Loucy (cell line): ENCODE measurements around the gene MTFR1L.

Source experiments
- H2AFZ ChIP-seq: fragments of 200-600 bp; sonication (generic); 2 replicates; pipeline ENCODE4 v1.6.0; 2016; ENCODE audit warnings: antibody characterized with exemption, mild to moderate bottlenecking, low read length, moderate library complexity
- H3F3A ChIP-seq: fragments of 200-600 bp; 2 replicates; pipeline ENCODE4 v1.6.0; 2016; ENCODE audit warnings: antibody characterized with exemption, low read depth, mild to moderate bottlenecking
- H3K27me3 ChIP-seq: fragments of 200-600 bp; sonication (generic); 2 replicates; pipeline ENCODE4 v1.6.1; 2014; ENCODE audit warnings: low read length, mild to moderate bottlenecking; ENCODE audit not compliant: insufficient read depth, poor library complexity, severe bottlenecking
- H3K36me3 ChIP-seq: fragments of 200-600 bp; sonication (generic); 2 replicates; pipeline ENCODE4 v1.6.1; 2016; ENCODE audit warnings: low read length; ENCODE audit not compliant: insufficient read depth
- H3K4me1 ChIP-seq: fragments of 200-600 bp; sonication (generic); 2 replicates; pipeline ENCODE4 v1.5.1; 2014; ENCODE audit warnings: low read length, mild to moderate bottlenecking; ENCODE audit not compliant: insufficient read depth, poor library complexity, severe bottlenecking
- H3K4me2 ChIP-seq: fragments of 200-600 bp; sonication (generic); 2 replicates; pipeline ENCODE4 v1.6.0; 2014; ENCODE audit warnings: antibody characterized with exemption, low read length, low read depth, mild to moderate bottlenecking; ENCODE audit not compliant: poor library complexity, severe bottlenecking
- H3K4me3 ChIP-seq: fragments of 200-600 bp; sonication (generic); 2 replicates; pipeline ENCODE4 v1.5.1; 2014; ENCODE audit warnings: low read length, mild to moderate bottlenecking, mixed read lengths; ENCODE audit not compliant: poor library complexity, severe bottlenecking
- H3K79me2 ChIP-seq: fragments of 200-600 bp; sonication (generic); 2 replicates; pipeline ENCODE4 v1.6.1; 2014; ENCODE audit warnings: low read length; ENCODE audit not compliant: insufficient read depth
- H3K9ac ChIP-seq: fragments of 200-600 bp; sonication (generic); 2 replicates; pipeline ENCODE4 v1.6.0; 2014; ENCODE audit warnings: mild to moderate bottlenecking, low read depth, low read length, moderate library complexity; ENCODE audit not compliant: poor library complexity, severe bottlenecking
- H3K9me2 ChIP-seq: fragments of 200-600 bp; sonication (generic); replicated peaks from 2 replicates; pipeline ENCODE4 v1.6.1; 2016; ENCODE audit warnings: low read depth, low read length, mixed read lengths
- H3K9me3 ChIP-seq: fragments of 200-600 bp; sonication (generic); 2 replicates; pipeline ENCODE4 v1.6.1; 2014; ENCODE audit warnings: mild to moderate bottlenecking, antibody characterized with exemption, low read length, low read depth; ENCODE audit not compliant: insufficient read depth
- H4K20me1 ChIP-seq: fragments of 200-600 bp; sonication (generic); 2 replicates; pipeline ENCODE4 v1.6.0; 2014; ENCODE audit warnings: antibody characterized with exemption, low read length, mild to moderate bottlenecking; ENCODE audit not compliant: insufficient read depth, poor library complexity, severe bottlenecking
- EZH2phosphoT487 ChIP-seq: fragments of 200-600 bp; IDR thresholded peaks from 2 replicates; pipeline ENCODE4 v1.6.1; 2018; ENCODE audit warnings: antibody characterized with exemption, mild to moderate bottlenecking, moderate library complexity, borderline replicate concordance
- TF ChIP-seq, protein P1 (sequence below): fragments of 200-600 bp; sonication (generic); conservative IDR thresholded peaks from 2 replicates; pipeline ENCODE4 v1.5.1; 2014; ENCODE audit warnings: mild to moderate bottlenecking, antibody characterized with exemption, low read length

The MTFR1L gene

DNA sequence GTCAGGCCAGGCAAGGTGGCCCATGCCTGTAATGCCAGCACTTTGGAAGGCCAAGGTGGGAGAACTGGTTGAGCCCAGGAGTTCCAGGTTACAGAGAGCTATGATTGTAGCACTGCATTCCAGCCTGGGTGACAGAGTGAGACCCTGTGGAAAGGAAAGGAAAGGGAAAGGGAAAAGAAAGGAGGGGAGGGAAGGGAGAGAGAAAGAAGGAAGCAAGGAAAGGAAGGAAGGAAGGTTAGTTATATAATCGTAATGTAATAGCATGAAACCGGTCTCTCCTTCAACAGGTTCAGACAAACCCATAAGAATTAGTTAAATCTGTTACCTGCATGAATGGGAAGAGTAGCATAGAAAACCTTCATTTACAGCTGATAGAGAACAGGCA is 56.9 kb downstream of the MTFR1L start:
- no peaks in the 10 kb centered on the region for H3K27me3 ChIP-seq
- no peaks in the 10 kb centered on the region for H4K20me1 ChIP-seq
- no peak overlapping the region for H2AFZ ChIP-seq
- no peaks in the 10 kb centered on the region for H3K36me3 ChIP-seq
- no peaks in the 10 kb centered on the region for H3K9me2 ChIP-seq
- no peaks in the 10 kb centered on the region for H3K9me3 ChIP-seq
- TF ChIP-seq, protein P1, sequence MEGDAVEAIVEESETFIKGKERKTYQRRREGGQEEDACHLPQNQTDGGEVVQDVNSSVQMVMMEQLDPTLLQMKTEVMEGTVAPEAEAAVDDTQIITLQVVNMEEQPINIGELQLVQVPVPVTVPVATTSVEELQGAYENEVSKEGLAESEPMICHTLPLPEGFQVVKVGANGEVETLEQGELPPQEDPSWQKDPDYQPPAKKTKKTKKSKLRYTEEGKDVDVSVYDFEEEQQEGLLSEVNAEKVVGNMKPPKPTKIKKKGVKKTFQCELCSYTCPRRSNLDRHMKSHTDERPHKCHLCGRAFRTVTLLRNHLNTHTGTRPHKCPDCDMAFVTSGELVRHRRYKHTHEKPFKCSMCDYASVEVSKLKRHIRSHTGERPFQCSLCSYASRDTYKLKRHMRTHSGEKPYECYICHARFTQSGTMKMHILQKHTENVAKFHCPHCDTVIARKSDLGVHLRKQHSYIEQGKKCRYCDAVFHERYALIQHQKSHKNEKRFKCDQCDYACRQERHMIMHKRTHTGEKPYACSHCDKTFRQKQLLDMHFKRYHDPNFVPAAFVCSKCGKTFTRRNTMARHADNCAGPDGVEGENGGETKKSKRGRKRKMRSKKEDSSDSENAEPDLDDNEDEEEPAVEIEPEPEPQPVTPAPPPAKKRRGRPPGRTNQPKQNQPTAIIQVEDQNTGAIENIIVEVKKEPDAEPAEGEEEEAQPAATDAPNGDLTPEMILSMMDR = no peak
- no peak for TF ChIP-seq EZH2phosphoT487
- H3K4me1 ChIP-seq = no peaks in the 10 kb centered on the region
- no peaks in the 10 kb centered on the region for H3K79me2 ChIP-seq
- no peaks in the 10 kb centered on the region for H3F3A ChIP-seq
- no peak overlapping the region for H3K9ac ChIP-seq
- no peak overlapping the region for H3K4me3 ChIP-seq
- no peak overlapping the region for H3K4me2 ChIP-seq

DNA sequence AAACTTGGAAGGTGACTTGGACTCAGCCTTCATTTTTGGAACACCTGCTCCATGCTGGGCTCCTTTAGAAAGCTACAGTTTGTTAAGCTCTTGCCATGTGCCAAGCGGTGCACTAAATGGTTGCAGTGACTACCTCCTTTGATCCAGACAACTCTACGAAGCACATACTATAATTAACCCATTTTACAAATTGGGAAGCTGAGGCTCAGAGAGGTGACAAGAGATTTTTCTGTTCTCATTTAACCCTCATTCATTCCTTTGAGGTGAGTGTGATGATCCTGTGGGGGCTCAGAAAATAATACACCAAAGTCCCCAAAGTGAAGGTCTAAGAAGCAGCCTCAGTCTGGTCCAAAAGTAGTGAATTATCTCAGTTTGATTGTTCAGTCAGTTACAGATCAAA is 57.4 kb downstream of the MTFR1L start:
- no peak for TF ChIP-seq EZH2phosphoT487
- TF ChIP-seq, protein P1 = no peak
- Histone ChIP-seq H3K36me3 (no peaks in the 10 kb centered on the region), H4K20me1 (no peaks in the 10 kb centered on the region), H3K4me1 (no peaks in the 10 kb centered on the region), H3K9me3 (no peaks in the 10 kb centered on the region), H3K4me2 (no peak overlapping the region), H2AFZ (no peak overlapping the region), H3K79me2 (no peaks in the 10 kb centered on the region), H3K9ac (no peak overlapping the region), H3K9me2 (no peaks in the 10 kb centered on the region), H3K4me3 (no peak overlapping the region), H3K27me3 (no peaks in the 10 kb centered on the region), H3F3A (no peaks in the 10 kb centered on the region)

DNA sequence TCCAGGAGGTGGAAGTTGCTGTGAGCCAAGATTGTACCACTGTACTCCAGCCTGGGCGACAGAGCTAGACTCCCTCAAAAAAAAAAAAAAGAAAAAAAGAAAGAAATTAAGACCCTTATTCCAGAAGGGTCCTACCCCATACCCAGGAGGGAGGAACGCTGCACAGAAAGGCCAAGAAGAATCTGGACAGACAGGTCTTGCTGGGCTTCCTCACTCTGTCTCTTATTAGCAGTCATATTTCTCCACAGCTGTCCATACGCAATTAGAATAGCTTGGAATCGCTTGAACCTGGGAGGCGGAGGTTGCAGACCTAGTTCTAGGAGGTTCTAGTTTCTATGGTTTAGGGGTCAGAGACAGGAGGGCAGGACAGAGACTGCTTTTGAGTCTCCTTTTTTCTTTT is 58.9 kb downstream of the MTFR1L start:
- Histone ChIP-seq H3K9me2 (no peaks in the 10 kb centered on the region), H3F3A (no peaks in the 10 kb centered on the region), H2AFZ (no peak overlapping the region), H3K9me3 (no peaks in the 10 kb centered on the region), H3K4me2 (no peak overlapping the region), H4K20me1 (no peaks in the 10 kb centered on the region), H3K27me3 (no peaks in the 10 kb centered on the region), H3K36me3 (no peaks in the 10 kb centered on the region), H3K4me1 (no peaks in the 10 kb centered on the region), H3K79me2 (no peaks in the 10 kb centered on the region), H3K9ac (no peak overlapping the region), H3K4me3 (no peak overlapping the region)
- no peak for TF ChIP-seq EZH2phosphoT487
- TF ChIP-seq, protein P1 = no peak
